Type B pancreatic cell (in vitro differentiated cells): ENCODE data around the gene MAB21L4. TPM values are rescaled to one million over a fixed set of nuclear protein-coding genes. Genes with fewer than 3 reads are reported as not detected.

Source experiments
- DNase-seq: peaks from one replicate; pipeline ENCODE4 v3.0.0; 2021; ENCODE audit warnings: mixed read lengths; ENCODE audit not compliant: unreplicated experiment; ENCODE audit errors: extremely low spot score
- H3K27ac Mint-ChIP-seq: 2 replicates; pipeline ENCODE4 v1.8.0; 2021; ENCODE audit warnings: mild to moderate bottlenecking, mixed read lengths
- H3K27me3 Mint-ChIP-seq: 2 replicates; pipeline ENCODE4 v1.8.0; 2021; ENCODE audit warnings: mixed read lengths
- H3K36me3 Mint-ChIP-seq: 2 replicates; pipeline ENCODE4 v1.8.0; 2021; ENCODE audit warnings: mixed read lengths
- H3K4me1 Mint-ChIP-seq: one replicate; pipeline ENCODE4 v1.8.0; 2021; ENCODE audit warnings: mixed read lengths; ENCODE audit not compliant: unreplicated experiment
- H3K4me3 Mint-ChIP-seq: 2 replicates; pipeline ENCODE4 v1.8.0; 2021; ENCODE audit warnings: mild to moderate bottlenecking, mixed read lengths
- H3K9me3 Mint-ChIP-seq: 2 replicates; pipeline ENCODE4 v1.8.0; 2021; ENCODE audit warnings: mixed read lengths
- total RNA-seq: library from RNA; stranded (reverse); gene quantifications from 2 replicates; pipeline ENCODE4 v1.2.1, GENCODE V29; 2021; ENCODE audit warnings: low replicate concordance
- TF ChIP-seq, protein P1 (sequence below): fragments of 200-600 bp; sonication (generic); conservative IDR thresholded peaks from 2 replicates; pipeline ENCODE4 v1.5.0; 2021; ENCODE audit warnings: antibody characterized with exemption, mild to moderate bottlenecking

The MAB21L4 gene
- total RNA-seq, 1 donor from 2014 or later, result 62.0 TPM

DNA sequence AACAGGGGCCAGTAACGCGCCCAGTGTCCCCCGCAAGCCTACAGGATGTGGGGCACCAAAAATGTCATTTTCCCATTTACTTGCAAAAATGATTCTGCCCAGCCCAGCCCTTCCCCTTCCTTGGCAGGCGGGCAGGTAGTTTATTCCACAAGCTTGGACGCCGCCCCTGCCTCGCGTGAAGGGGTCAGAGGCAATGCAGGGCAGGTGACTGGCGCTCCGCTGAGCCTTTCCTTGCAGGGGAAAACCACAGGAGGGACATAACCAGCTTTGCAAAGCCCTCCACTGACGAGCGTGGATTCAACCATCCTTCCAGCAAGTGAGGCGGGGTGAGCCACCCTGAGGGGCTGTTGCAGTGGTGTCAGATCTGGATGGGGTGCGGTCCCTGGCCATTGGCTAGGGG is 5.3 kb downstream of the MAB21L4 start:
- Mint-ChIP-seq H3K4me3 (no peak overlapping the region), H3K4me1 (peaks cover 9% of the 10 kb centered on the region), H3K27me3 (no peaks in the 10 kb centered on the region), H3K36me3 (peaks cover 5% of the 10 kb centered on the region), H3K9me3 (no peaks in the 10 kb centered on the region), H3K27ac (no peak overlapping the region)
- TF ChIP-seq, protein P1, sequence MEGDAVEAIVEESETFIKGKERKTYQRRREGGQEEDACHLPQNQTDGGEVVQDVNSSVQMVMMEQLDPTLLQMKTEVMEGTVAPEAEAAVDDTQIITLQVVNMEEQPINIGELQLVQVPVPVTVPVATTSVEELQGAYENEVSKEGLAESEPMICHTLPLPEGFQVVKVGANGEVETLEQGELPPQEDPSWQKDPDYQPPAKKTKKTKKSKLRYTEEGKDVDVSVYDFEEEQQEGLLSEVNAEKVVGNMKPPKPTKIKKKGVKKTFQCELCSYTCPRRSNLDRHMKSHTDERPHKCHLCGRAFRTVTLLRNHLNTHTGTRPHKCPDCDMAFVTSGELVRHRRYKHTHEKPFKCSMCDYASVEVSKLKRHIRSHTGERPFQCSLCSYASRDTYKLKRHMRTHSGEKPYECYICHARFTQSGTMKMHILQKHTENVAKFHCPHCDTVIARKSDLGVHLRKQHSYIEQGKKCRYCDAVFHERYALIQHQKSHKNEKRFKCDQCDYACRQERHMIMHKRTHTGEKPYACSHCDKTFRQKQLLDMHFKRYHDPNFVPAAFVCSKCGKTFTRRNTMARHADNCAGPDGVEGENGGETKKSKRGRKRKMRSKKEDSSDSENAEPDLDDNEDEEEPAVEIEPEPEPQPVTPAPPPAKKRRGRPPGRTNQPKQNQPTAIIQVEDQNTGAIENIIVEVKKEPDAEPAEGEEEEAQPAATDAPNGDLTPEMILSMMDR, result no peak
- no peak for DNase-seq

DNA sequence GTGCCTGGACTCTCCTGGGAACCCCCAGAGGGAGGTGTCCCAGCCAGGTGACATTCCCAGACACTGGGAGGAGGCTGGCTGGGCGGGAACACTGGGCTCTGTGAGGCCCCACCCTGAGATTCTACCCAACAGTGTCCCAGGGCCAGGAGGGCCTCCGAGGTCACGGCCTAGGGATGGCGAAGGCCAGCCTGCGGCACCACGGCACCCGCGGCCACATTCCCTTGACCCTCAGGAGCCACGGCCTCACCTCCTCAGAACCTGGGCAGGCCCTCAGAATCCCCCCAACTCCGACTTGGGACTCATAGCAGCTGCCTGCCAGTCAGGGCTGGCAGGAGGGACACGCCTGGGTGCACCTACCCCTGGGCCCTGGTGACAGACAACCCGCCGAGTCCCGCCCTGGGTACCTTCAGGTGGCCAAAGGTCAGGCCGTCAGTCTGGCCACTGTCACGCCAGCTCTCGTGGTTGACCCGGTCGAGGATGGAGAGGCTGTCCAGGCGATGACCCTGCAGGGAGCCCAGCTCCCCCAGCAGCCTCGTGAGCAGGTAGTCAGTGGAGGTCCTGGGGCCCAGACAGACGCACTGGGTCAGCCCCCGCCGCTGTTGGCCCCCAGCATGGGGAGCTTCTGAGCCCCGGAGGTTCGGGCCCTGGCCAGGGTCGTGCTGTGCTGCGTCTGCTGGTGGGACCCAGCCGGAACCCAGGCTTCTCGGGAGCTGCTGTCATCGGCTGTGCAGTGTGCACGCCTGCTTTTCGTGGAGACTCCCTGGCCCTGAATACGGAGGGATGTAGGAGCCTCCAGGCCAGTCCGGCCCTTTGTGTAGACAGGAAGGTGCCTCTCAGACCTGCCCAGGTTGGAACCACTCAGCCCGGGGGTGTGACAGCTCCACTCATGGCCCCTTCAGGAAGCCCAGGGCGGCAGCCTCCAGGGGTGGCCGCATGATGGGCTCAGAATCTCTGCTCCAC is 6.1 kb downstream of the MAB21L4 start:
- no peak overlapping the region for H3K27ac Mint-ChIP-seq
- H3K9me3 Mint-ChIP-seq, result no peaks in the 10 kb centered on the region
- H3K27me3 Mint-ChIP-seq, result no peaks in the 10 kb centered on the region
- no peak overlapping the region for H3K4me3 Mint-ChIP-seq
- peaks cover 9% of the 10 kb centered on the region for H3K4me1 Mint-ChIP-seq
- TF ChIP-seq, protein P1, result no peak
- peaks cover 5% of the 10 kb centered on the region for H3K36me3 Mint-ChIP-seq
- no peak for DNase-seq

DNA sequence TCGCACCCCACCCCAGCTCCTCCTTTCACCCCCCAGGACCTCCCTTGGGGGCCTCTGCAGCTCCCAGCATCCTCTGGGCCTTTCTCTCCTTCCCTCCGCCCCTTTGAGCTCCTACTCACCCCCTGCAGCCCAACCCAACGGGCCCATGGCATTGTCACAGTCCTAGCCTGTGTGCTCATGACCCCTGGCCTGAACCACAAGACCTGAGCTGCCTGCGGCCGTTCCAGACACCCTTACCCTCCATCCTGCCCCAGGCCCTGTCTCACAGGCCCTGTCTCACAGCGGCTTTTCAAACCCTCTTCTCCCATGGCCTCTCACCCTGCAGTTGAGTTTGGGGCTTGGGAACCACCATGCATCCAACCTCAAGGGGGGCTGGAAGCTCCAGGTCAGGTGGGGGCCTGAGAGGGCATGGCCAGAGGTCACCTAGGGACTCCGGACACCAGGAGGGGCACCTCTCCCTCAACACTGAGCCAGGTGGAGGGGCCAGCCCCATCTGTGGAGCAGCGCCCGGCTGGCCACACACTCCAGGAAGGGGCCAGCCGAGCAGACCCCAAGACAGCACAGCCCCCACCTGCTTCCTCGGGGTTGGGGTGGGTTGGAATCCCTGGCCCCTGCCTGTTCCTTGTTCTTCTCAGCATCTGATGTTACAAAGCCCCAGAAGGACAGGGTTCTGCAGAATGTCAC is 6.9 kb downstream of the MAB21L4 start:
- DNase-seq, result no peak
- Mint-ChIP-seq H3K27ac (no peak overlapping the region), H3K36me3 (peaks cover 5% of the 10 kb centered on the region), H3K4me3 (no peak overlapping the region), H3K27me3 (no peaks in the 10 kb centered on the region), H3K9me3 (no peaks in the 10 kb centered on the region), H3K4me1 (peaks cover 9% of the 10 kb centered on the region)
- TF ChIP-seq, protein P1, result no peak

GRCh38 chr2:240888130-240888889 is 7.6 kb downstream of the MAB21L4 start:
- no peak overlapping the region for H3K4me3 Mint-ChIP-seq
- H3K36me3 Mint-ChIP-seq, result peaks cover 5% of the 10 kb centered on the region
- H3K27ac Mint-ChIP-seq, result no peak overlapping the region
- H3K27me3 Mint-ChIP-seq, result no peaks in the 10 kb centered on the region
- no peaks in the 10 kb centered on the region for H3K9me3 Mint-ChIP-seq
- H3K4me1 Mint-ChIP-seq, result peaks cover 5% of the 10 kb centered on the region
- TF ChIP-seq, protein P1, result no peak
- no peak for DNase-seq

GRCh38 chr2:240887631-240888030 is 8.3 kb downstream of the MAB21L4 start:
- H3K27me3 Mint-ChIP-seq, result no peaks in the 10 kb centered on the region
- no peak overlapping the region for H3K4me3 Mint-ChIP-seq
- no peaks in the 10 kb centered on the region for H3K9me3 Mint-ChIP-seq
- peaks cover 5% of the 10 kb centered on the region for H3K36me3 Mint-ChIP-seq
- no peak overlapping the region for H3K27ac Mint-ChIP-seq
- H3K4me1 Mint-ChIP-seq, result peaks cover 5% of the 10 kb centered on the region
- TF ChIP-seq, protein P1, result no peak
- DNase-seq, result no peak
